GM12878 (cell line): ENCODE results near the gene CCRL2.

Experiments used
- EP300 ChIP-seq, 2 experiments: fragments of 150-350 bp in 1 of 2; IDR thresholded peaks; 2 replicates each; pipeline ENCODE4 v1.6.1; 2011 to 2012; ENCODE audit warnings: low read depth in 2 of 2, low read length in 2 of 2, borderline replicate concordance in 1 of 2, improper control_type of control experiment in 1 of 2, inconsistent platforms in 1 of 2; ENCODE audit not compliant: control insufficient read depth in 1 of 2
- FOXK2 ChIP-seq: fragments of 450-650 bp; IDR thresholded peaks from 2 replicates; pipeline ENCODE4 v1.6.1; 2017; ENCODE audit warnings: mild to moderate bottlenecking, moderate library complexity
- POLR2A ChIP-seq: IDR thresholded peaks from 2 replicates; pipeline ENCODE4 v1.6.1; 2011; ENCODE audit warnings: low read depth, mild to moderate bottlenecking, low read length
- POLR2AphosphoS5 ChIP-seq: IDR thresholded peaks from 2 replicates; pipeline ENCODE4 v1.6.1; 2011; ENCODE audit warnings: mild to moderate bottlenecking, low read length, inconsistent platforms
- SREBF2 ChIP-seq: IDR thresholded peaks from 2 replicates; pipeline ENCODE4 v1.6.1; 2012; ENCODE audit warnings: mild to moderate bottlenecking, low read length
- YBX1 ChIP-seq: fragments of 450-650 bp; IDR thresholded peaks from 2 replicates; pipeline ENCODE4 v1.6.1; 2016; ENCODE audit warnings: antibody characterized with exemption
- ZNF274 ChIP-seq: IDR thresholded peaks from one replicate; pipeline ENCODE4 v1.8.0; 2011; ENCODE audit not compliant: insufficient read length, insufficient read depth
- TF ChIP-seq, protein P1 (sequence below): IDR thresholded peaks from 2 replicates; pipeline ENCODE4 v1.6.1; 2011; ENCODE audit warnings: mild to moderate bottlenecking, low read depth, low read length, moderate library complexity; ENCODE audit not compliant: insufficient replicate concordance
- TF ChIP-seq, protein P2 (sequence below): IDR thresholded peaks from 2 replicates; pipeline ENCODE4 v1.6.1; 2011; ENCODE audit warnings: low read depth, mild to moderate bottlenecking, low read length, moderate library complexity, borderline replicate concordance; ENCODE audit errors: extremely low read depth
- TF ChIP-seq, protein P3 (sequence below): IDR thresholded peaks from 2 replicates; pipeline ENCODE4 v1.6.1; 2012; ENCODE audit warnings: low read length, inconsistent platforms
- TF ChIP-seq, protein P4 (sequence below), 3 experiments: IDR thresholded peaks in 2 of 3; conservative IDR thresholded peaks in 1 of 3; 2 replicates each; pipeline ENCODE4 v1.5.1; 2011; ENCODE audit warnings: low read depth in 3 of 3, low read length in 3 of 3, mild to moderate bottlenecking in 3 of 3, control low read depth in 2 of 3, moderate library complexity in 2 of 3, inconsistent platforms in 1 of 3, mixed read lengths in 1 of 3; ENCODE audit not compliant: control insufficient read depth in 2 of 3, insufficient read depth in 1 of 3; ENCODE audit errors: extremely low read depth in 1 of 3
- TF ChIP-seq, protein P5 (sequence below): IDR thresholded peaks from 2 replicates; pipeline ENCODE4 v1.6.1; 2012; ENCODE audit warnings: low read depth, low read length, improper control_type of control experiment

DNA sequence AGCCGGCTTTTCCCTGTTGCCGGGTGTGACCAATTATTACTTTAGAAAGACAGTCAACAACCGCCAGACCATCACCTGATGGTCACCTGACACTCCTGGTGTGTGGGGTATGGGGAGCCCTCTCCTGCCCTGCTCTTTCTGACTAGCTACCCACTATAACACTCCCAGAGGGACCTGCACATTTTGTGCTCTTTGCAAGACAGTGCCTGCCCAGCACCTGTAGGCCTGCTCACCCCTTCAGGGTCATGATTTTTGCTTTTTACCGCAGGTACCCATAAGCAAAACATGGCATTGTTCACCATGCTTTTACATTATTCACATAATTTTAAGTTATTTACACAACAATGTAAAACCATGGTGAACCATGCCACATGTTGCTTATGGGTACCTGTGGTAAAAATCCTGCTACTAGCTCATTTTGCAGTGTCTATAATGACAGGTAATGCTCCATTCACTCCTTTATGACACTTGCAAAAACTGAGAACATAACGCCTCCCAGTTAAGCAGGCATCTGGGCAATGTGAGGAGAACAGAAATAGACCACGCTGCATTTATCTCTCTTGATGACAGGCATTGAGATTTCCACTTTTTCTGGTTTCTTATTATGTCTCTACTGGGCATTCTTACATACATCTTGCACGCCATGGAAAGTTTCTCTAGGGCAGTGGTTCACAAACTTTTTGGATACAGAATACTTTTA, 9.9 kb downstream of the CCRL2 start:
- TF ChIP-seq SREBF2: no peak
- TF ChIP-seq, protein P1, sequence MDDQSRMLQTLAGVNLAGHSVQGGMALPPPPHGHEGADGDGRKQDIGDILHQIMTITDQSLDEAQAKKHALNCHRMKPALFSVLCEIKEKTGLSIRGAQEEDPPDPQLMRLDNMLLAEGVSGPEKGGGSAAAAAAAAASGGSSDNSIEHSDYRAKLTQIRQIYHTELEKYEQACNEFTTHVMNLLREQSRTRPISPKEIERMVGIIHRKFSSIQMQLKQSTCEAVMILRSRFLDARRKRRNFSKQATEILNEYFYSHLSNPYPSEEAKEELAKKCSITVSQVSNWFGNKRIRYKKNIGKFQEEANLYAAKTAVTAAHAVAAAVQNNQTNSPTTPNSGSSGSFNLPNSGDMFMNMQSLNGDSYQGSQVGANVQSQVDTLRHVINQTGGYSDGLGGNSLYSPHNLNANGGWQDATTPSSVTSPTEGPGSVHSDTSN: no peak
- TF ChIP-seq, protein P2, sequence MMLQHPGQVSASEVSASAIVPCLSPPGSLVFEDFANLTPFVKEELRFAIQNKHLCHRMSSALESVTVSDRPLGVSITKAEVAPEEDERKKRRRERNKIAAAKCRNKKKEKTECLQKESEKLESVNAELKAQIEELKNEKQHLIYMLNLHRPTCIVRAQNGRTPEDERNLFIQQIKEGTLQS: no peak
- TF ChIP-seq EP300 (IDR thresholded peaks at IDR 0.05; ENCODE audit: borderline replicate concordance in 1 of 2, control insufficient read depth in 1 of 2, low read depth in 2 of 2, low read length in 2 of 2): no peak
- TF ChIP-seq ZNF274: no peak
- TF ChIP-seq, protein P3, sequence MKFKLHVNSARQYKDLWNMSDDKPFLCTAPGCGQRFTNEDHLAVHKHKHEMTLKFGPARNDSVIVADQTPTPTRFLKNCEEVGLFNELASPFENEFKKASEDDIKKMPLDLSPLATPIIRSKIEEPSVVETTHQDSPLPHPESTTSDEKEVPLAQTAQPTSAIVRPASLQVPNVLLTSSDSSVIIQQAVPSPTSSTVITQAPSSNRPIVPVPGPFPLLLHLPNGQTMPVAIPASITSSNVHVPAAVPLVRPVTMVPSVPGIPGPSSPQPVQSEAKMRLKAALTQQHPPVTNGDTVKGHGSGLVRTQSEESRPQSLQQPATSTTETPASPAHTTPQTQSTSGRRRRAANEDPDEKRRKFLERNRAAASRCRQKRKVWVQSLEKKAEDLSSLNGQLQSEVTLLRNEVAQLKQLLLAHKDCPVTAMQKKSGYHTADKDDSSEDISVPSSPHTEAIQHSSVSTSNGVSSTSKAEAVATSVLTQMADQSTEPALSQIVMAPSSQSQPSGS: no peak
- no peak for TF ChIP-seq POLR2A
- TF ChIP-seq, protein P4, sequence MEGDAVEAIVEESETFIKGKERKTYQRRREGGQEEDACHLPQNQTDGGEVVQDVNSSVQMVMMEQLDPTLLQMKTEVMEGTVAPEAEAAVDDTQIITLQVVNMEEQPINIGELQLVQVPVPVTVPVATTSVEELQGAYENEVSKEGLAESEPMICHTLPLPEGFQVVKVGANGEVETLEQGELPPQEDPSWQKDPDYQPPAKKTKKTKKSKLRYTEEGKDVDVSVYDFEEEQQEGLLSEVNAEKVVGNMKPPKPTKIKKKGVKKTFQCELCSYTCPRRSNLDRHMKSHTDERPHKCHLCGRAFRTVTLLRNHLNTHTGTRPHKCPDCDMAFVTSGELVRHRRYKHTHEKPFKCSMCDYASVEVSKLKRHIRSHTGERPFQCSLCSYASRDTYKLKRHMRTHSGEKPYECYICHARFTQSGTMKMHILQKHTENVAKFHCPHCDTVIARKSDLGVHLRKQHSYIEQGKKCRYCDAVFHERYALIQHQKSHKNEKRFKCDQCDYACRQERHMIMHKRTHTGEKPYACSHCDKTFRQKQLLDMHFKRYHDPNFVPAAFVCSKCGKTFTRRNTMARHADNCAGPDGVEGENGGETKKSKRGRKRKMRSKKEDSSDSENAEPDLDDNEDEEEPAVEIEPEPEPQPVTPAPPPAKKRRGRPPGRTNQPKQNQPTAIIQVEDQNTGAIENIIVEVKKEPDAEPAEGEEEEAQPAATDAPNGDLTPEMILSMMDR (IDR thresholded peaks at IDR 0.05 in 2 of 3, conservative IDR thresholded peaks at IDR 0.05 in 1 of 3; ENCODE audit: control insufficient read depth in 2 of 3, extremely low read depth in 1 of 3, insufficient read depth in 1 of 3, low read depth in 3 of 3, low read length in 3 of 3): no peak
- TF ChIP-seq YBX1: no peak
- TF ChIP-seq POLR2AphosphoS5: no peak
- no peak for TF ChIP-seq FOXK2
- TF ChIP-seq, protein P5, sequence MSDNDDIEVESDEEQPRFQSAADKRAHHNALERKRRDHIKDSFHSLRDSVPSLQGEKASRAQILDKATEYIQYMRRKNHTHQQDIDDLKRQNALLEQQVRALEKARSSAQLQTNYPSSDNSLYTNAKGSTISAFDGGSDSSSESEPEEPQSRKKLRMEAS: no peak
